ENCODE measurements around the gene FAM20A.
"Not testable (repeated sequence)": the region's sequence is repeated elsewhere in the genome, so short reads cannot be mapped to it uniquely, and the experiment has no call there.

The FAM20A gene

GRCh38 chr17:68587847-68588246 lies 13.3 kb downstream of the FAM20A start:
- no peak for DNase-seq

DNA sequence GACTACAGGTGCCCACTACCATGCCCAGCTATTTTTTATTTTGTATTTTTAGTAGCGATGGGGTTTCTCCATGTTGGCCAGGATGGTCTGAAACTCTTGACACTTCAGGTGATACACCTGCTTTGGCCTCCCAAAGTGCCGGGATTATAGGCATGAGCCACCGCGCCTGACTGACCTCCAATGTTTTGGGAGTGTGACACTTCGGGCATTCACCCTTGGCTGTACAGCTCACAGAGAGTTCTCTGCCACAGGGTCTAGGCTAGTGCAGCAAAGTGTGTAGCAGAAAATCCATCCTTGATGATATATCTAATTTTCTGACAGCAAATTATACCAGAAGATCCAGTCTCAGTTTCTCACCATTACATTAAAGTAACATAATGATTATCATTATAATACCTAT lies 14.1 kb downstream of the FAM20A start:
- DNase-seq: no peak

DNA sequence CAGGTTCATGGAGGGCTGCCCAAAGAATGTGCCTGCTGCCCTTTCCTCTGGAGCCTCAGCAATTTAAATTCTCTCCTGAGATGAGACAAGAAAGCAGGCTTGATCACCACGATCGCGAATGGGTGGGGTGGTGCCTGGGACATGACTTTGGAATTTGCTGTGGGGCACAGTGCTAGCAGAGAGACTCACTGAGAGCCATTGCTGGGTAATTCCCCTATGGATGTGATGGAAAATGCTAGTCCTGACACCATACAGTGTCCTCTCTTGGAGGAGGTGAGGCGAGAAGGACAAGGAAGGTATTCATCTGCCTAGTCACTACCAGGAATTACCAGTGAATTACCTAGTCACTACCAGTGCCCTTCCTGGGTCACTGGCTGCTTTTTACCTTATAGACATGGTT lies 15.5 kb downstream of the FAM20A start:
- no peak for DNase-seq

DNA sequence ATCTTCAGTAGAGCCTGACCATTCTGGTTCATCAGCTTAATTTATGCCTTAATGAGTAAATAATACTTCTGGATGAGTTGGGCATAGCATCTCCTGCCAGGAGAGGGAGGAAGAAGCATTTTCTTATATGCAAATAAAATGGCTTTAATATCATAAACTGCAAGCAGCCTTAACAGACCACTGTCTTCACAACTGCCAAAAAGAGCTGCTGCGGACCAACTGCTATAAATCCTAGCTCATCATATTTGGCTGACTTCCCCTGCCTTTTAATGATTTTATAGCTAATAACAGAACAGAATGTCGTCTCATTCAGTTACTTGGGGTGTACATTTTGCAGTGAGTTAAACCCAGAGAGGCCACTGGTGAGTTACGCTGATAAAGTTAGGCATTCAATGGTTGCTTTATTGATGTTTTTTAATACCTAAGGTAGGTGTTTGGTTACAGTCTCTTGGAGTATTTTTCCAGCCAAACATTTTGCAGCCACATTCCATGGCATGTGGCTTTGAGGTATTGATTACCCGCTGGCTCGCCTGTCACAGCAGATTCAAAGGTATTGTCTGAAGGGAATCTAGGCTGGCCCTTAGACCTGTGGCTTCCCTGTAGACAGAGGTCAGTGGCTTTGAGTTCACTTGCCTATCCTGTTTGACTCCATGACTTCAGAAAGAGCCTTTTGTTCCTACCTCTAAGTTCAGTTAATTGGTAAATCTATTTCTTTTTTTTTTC lies 16.4 kb downstream of the FAM20A start:
- DNase-seq: no peak

DNA sequence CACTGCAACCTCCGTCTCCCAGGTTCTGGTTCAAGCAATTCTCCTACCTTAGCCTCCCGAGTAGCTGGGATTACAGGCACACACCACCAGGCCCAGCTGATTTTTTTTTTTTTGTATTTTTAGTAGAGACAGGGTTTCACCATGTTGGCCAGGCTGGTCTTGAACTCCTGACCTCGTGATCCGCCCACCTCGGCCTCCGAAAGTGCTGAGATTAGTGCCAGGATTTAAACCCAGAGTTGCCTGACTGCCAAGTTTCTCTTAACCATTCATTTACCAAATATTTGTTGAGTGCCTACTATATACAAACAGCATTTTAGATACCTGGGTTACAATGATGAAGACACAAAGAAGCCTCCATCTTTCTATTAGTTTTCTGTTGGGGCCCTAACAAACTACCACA lies 18.3 kb downstream of the FAM20A start:
- not testable (repeated sequence) for DNase-seq

- no peak for DNase-seq
Observed at GRCh38 chr17:68581863-68582645, 19.1 kb downstream of the FAM20A start.

GRCh38 chr17:68580236-68580770 lies 20.9 kb downstream of the FAM20A start:
- DNase-seq: no peak

DNA sequence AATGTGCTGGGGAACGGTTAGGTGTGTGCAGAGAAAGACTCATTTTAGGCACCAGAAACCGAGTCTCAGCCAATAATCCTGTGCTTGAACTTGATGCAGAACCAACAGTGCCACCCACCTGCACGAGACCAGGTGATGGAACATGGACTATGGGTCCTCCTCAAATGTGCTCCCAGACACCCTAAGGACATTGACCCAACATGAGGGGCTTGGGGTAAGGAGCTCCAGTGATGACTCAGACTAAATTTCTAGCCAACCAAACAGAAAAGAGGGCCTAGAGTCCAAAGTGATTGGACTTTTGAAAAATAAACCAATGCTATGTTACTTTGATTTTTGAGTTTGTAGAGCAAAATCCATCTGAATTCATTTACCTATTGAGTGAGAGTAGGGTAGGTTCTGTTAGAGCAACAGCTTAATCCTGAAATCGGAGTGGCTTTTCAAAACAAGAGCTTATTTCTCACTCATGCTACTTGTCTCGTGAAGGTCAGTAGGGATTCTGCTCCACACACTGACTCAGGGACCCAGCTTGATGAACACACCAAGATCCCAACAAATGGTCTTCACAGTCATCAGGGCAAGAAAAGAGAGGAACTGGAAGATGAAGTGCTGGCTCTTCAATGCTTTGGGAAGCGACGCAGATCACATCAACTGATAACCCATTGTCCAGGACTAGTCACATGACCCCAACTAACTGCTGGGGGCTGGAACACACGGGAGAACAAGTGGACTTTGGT lies 21.8 kb downstream of the FAM20A start:
- DNase-seq: no peak

DNA sequence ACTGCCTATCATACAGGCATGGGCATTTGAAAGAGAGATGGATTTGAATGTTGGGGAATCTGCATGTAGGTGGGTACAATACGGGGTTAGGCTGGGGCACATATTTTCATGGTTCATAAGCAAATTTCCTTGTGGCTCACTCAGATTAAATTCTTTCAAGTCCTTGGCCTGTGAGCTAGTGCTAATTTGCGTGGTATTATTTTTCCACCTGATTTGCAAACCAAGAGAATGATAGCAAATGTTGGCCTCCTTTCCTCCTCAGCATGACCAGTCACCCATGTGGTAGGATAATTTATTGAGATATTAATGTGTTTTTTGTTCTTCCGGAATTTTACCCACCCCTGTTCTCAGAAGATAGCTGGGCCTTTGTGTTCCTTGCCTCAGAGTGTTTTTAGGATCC lies 22.9 kb downstream of the FAM20A start:
- DNase-seq: no peak

DNA sequence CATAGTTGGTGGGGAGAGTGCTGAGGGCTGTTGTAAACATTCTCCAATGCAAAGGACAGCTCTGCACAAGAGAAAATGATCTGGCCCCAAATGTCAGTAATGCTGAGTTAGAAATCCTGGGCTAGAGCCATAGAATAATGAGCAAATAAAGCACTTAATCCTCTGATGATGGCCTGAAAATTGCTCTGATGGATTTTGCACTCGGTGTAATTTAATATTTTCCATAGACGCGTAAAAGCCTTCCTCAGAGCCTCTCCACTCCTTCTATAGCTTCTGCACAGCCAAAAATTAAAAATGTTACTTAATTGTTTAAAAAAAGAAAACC lies 23.7 kb downstream of the FAM20A start:
- DNase-seq: no peak

- DNase-seq: no peak
Observed at GRCh38 chr17:68576811-68577496, 24.2 kb downstream of the FAM20A start.

GRCh38 chr17:68576137-68576536 lies 25.0 kb downstream of the FAM20A start:
- no peak for DNase-seq

GRCh38 chr17:68573338-68573737 lies 27.8 kb downstream of the FAM20A start:
- DNase-seq: no peak

GRCh38 chr17:68572138-68572842 lies 28.9 kb downstream of the FAM20A start:
- DNase-seq: no peak

GRCh38 chr17:68570526-68570925 lies 30.6 kb downstream of the FAM20A start:
- DNase-seq: no peak

- DNase-seq: no peak
Observed at GRCh38 chr17:68569346-68569745, 31.8 kb downstream of the FAM20A start.

GRCh38 chr17:68568581-68568980 lies 32.6 kb downstream of the FAM20A start:
- DNase-seq: no peak

DNA sequence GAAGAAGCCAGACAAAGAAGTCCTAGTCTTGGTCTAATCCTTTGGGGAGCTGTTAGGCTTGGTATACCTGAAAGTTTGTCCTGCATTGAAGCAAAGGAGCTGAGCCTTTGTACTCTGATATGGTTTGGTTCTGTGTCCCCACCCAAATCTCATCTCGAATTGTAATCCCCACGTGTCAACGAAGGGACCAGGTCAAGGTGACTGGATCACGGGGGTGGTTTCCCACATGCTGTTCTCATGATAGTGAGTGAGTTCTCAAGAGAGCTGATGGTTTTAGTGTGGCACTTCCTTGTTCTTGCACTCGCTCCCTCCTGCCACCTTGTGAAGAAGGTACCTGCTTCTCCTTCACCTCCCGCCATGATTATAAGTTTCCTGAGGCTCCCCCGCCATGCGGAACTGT lies 33.6 kb downstream of the FAM20A start:
- DNase-seq: no peak

DNA sequence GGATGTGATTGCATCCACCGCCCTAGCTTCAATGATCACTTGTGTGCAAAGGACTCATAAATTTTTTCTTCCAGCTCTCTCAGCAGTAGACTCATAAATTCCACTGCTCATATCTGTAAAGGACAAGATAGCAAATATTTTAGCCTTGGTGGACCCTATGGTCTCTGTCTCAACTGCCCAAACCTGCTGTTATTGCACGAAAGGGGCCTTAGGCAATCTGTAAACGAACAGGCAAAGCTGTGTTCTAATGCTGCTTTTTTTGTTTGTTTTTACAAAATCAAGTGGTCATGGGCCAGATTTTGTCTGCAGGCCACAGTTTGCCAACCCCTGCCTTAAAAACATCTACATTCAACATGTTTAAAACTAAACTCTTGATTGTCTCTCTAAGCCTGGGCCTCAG lies 34.1 kb downstream of the FAM20A start:
- no peak for DNase-seq

- no peak for DNase-seq
Observed at GRCh38 chr17:68566442-68566738, 34.8 kb downstream of the FAM20A start.

- DNase-seq: no peak
Observed at GRCh38 chr17:68565661-68566441, 35.3 kb downstream of the FAM20A start.
